Measurements from ENCODE around the gene DNAH2.
"Not testable (repeated sequence)": the region's sequence is repeated elsewhere in the genome, so short reads cannot be mapped to it uniquely, and the experiment has no call there.

Gene DNAH2

DNA sequence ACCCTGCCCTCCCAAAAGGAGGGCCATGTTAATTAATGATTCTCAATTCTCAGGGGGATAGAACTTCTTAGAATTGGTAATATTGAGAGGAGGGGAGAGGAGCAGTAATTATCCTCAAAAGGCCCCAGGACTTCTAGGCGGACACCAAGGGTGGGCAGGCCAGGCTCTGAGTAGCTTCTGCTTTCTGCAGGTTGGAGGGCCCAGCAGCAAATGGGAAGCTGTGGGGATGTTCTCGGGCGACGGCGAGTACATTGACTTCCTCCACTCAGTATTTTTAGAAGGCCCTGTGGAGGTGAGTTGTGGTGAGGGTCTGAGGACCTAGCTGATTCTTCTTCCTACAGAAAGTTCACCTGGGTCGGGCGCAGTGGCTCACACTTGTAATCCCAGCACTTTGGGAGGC, 57.5 kb downstream of the DNAH2 start:
- no peak for DNase-seq (ENCODE audit: low read depth in 3 of 3)

DNA sequence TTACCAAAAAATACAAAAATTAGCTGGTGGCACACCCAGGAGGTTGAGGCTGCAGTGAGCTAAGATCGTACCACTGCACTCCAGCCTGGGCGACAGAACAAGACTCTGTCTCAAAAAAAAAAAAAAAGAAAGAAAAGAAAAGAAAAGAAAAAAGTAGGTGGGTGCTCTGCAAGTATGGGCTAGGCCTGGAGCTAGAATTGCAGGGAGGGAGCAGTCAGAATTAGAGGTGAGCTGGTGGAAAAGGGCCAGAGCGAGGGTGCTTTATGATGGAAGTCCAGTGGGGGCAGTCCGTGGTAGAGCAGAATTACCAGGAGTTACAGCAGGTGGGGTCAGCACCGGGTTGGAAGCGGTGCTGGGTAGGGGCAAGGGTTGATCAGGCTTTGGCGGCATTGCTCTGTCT, 59.5 kb downstream of the DNAH2 start:
- no peak for DNase-seq (ENCODE audit: low read depth in 3 of 3)

DNA sequence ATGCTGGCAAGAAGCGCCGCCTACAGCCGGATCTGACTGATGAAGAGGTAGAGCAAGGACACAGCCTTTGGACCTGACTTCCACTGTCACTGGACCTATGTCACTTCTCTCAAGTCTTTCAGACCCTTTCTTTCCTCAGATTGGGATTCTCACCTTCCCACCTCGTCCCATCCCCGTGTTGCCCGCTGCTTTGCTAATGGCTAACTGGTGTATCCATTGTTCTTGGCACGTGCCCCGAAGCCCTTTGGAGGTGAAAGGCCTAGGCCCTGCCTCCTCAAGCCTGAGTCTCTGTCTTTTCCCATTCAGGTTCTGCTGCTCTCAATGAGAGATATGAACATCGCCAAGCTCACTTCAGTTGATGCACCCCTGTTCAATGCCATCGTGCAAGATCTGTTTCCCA, 63.2 kb downstream of the DNAH2 start:
- no peak for DNase-seq (ENCODE audit: low read depth in 3 of 3)

DNA sequence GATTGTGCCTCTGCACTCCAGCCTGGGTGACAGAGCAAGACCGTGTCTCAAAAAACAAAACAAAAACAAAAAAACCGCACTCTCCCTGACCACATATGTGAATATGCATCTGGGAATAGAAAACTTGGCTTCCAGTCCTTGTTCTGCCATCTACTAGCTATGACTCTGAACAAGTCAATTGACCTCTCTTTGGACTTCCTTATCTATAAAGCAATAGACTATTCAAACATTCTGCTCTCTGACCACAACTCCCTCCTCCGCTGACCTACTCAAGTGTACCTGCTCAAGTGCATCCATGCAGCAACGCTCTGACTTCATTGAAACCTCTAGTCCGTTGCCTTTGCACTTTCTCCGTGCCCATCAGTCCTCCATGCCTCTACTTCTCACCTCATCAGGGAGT, 63.9 kb downstream of the DNAH2 start:
- no peak for DNase-seq (ENCODE audit: low read depth in 3 of 3)

DNA sequence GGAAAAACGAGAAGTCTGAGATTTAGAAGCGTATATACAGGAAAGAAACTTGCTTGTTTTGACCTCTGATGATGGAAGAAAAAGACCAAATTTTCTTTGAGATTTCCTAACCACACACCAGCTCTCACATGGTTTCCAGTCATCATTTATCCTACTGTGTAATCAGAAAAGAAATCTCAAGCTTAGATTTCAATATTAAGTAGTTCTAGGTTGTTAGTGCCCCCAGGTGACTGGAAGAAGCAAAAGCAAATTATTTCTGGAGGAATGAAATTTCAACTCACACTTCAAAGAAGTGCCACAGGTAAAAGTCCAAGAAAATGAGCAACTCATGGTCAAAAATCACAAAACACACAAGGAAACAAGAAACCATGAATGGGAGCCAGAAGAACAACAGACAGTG, 64.7 kb downstream of the DNAH2 start:
- DNase-seq (ENCODE audit: low read depth in 3 of 3), result no peak

DNA sequence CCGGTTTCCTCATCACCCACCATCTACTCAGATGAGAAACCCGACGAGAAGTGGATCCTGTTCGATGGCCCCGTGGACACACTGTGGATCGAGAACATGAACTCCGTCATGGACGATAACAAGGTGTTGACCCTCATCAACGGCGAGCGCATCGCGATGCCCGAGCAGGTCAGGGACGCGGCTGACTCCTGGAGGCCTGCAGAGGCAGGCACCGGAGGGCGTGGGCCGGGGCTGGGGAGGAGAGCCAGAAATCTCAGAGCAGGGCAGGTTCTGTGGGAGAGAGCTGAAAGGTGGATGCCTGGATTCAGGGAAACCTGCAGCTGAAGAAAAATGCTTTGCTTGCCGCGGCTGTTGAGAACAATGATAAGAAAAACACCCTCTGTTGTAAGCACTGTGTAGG, 69.3 kb downstream of the DNAH2 start:
- no peak for DNase-seq (ENCODE audit: low read depth in 3 of 3)

DNA sequence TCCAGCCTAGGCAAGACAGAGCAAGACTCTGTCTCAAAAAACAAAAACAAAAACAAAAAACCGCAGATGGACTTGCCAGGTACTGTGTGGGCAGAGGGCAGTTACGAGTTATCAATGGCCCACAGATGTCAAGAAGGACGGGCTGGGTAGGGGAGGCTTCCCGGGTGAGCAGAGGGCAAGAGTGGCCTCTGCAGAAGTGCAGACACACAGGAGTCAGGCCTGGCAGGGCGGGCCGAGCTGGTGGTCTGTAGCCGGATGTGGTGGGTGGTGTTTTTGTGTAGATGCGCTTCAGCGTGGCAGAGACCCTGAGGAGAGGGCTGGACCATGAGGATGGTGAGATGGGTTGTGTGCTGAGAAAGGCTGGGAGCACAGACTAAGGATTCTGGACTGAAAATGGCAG, 71.6 kb downstream of the DNAH2 start:
- DNase-seq (ENCODE audit: low read depth in 3 of 3), result no peak

DNA sequence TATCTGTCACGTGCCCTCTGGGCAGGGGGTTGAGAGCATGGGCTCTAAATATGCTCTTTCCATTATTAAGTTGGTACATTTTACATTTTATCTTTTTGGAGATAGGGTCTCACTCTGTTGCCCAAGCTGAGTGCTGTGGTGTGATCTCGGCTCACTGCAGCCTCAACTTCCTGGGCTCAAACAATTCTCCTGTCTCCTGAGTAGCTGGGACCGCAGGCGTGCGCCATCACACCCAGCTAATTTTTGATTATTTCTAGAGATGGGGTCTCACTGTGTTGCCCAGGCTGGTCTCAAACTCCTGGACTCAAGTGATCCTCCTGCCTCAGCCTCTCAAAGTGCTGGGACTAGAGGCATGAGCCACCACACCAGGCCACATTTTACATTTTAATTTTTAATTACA, 72.6 kb downstream of the DNAH2 start:
- no peak for DNase-seq (ENCODE audit: low read depth in 3 of 3)

DNA sequence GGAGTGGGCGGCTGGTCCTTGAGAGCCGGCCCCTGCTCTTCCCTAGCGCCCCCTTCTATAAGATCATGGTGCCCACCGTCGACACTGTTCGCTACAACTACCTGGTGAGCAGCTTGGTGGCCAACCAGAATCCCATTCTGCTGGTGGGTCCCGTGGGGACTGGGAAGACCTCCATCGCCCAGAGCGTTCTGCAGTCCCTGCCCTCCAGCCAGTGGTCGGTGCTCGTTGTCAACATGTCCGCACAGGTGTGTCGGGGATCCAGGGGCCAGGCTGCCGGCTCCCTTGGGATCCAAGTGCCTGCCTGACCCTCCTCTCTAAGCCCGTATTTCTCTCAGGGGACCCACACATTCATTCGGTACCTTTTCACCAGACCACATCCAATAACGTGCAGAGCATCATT, 75.1 kb downstream of the DNAH2 start:
- no peak for DNase-seq (ENCODE audit: low read depth in 3 of 3)

DNA sequence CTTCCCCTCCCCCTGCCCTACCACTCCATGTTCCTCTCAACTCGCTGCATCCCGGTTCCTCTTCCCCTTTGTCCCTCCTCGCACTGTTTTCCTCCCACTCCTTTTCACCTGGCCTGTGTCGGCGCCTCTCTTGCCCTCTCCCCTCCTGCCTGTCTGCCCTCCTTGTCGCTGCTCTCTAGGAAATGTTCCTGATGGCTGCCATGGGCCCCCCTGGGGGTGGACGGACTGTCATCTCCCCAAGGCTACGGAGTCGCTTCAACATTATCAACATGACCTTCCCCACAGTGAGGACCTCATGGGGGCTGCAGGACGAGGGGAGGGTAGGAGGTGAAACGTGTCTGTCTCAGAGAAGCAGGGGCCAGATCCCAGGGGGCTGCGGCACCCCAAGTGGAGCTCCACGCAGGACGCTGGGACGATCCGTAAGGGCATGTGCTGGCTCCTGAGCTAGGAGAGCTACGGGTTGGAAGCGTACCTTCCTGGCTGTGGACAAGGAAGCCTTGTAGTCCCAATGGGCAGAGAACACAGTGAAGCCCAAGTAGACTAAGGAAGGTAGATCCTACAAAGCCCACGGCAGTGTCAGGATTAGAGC, 76.6 kb downstream of the DNAH2 start:
- DNase-seq (ENCODE audit: low read depth in 3 of 3), result no peak

DNA sequence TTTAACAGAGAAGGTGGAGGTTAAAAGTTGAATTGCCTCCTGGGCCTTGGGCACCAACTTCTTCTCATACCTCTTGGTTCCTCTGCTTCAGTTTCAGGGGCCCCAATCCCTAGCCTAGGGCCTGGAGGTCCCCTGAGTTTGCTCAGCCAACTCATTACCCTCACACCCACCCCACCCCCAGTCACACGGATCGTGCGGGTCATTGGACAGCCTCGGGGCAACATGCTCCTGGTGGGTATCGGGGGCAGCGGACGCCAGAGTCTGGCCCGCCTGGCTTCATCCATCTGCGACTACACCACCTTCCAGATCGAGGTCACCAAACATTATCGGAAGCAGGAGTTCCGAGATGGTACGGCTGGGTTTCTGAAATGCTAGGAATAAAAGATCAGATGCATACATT, 80.4 kb downstream of the DNAH2 start:
- no peak for DNase-seq (ENCODE audit: low read depth in 3 of 3)

DNA sequence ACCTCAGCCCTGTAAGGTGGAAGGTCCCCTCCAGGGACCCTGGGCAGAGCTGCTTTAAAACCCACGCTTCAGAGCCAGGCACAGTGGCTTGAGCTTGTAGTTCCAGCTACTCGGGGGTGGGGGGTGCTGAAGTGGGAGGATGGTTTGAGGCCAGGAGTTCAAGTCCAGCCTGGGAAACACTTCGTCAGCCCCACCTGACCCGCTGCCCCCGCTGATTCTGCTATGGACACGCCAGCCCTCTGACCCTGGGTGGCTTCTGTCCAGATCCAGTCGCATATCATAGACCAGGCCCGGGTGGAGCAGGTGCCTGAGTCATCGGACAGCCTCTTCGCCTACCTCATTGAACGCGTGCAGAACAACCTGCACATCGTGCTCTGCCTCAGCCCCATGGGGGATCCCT, 81.3 kb downstream of the DNAH2 start:
- no peak for DNase-seq (ENCODE audit: low read depth in 3 of 3)

DNA sequence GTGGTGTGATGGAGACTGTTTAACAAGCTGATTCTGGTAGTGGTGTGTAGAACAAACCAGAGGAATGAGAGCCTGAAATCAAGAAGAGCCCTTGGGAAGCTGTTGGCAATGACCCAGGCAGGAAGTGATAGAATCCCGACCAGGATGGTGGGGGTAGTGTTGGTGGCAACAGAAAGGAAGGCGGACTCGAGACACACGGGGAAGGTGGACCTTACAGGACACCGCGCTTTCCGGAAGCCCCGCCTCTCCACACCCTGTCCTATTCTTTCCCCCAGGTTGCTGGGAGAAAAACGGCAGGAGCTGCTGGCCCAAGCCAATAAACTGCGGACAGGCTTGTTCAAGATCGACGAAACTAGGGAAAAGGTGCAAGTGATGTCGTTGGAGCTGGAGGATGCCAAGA, 86.4 kb downstream of the DNAH2 start:
- no peak for DNase-seq (ENCODE audit: low read depth in 3 of 3)

DNA sequence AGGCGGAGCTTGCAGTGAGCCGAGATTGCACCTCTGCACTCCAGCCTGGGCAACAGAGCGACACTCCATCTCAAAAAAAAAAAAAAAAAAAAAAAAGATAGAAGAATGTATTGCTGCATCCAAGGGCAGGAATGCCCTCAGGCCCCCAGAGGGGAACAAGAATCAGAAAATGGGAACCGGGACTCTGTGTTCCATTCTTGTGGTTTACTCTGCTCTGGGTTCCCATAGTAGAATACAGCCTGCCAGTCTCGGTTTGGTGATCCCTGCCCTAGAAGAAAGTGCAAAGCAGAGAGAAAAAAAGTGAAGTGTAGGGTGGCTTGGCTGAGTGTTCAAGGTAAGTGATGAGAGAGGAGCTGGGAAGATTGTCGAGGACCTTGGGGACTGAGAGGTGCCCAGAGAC, 89.0 kb downstream of the DNAH2 start:
- DNase-seq (ENCODE audit: low read depth in 3 of 3), result no peak

DNA sequence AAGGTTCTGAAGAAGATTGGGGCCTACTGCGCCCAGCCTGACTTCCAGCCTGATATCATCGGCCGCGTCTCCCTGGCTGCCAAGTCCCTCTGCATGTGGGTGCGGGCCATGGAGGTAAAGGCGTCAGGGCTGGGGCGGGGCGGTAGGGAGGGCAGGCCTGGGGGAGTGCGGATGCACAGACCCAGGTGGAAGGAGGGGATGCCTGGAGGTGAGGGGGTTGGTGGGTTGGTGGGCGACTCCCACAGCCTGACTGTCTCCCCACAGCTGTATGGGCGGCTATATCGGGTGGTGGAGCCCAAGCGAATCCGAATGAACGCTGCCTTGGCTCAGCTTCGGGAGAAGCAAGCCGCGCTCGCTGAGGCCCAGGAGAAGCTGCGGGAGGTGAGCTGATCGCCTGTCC, 89.7 kb downstream of the DNAH2 start:
- no peak for DNase-seq (ENCODE audit: low read depth in 3 of 3)

DNA sequence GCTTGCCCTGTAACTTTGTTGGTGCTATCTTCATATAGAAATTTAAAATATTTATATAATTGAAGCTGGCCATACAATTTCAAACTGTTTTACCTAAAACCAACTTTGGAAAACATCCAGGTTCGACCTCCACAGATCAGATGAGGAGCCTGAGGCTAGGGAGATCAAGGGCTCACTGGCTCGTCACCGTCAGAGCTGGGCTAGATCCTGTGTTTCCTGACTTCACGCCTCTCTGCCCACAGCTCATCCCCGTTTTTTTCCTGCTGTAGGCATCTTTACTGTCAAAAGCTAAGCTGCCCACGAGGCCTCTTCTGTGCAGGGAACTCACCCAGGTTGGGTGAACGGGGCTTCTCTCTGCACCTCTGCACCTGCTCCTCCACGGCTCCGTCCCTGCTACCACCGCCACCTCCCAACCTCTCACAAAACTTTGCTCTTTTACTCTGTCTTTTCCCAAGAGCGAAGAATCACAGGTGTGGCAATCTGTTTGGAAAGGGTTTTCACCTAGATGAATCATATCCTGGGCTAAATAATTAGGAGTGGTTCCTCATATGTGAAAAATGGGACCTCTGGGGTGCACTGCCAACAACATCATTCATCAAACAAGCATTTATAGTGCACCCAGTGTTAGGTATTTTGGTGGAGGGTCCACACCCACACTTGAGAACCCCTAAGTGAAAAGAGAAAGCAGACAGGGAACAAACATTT, 91.7 kb downstream of the DNAH2 start:
- no peak for DNase-seq (ENCODE audit: low read depth in 3 of 3)

DNA sequence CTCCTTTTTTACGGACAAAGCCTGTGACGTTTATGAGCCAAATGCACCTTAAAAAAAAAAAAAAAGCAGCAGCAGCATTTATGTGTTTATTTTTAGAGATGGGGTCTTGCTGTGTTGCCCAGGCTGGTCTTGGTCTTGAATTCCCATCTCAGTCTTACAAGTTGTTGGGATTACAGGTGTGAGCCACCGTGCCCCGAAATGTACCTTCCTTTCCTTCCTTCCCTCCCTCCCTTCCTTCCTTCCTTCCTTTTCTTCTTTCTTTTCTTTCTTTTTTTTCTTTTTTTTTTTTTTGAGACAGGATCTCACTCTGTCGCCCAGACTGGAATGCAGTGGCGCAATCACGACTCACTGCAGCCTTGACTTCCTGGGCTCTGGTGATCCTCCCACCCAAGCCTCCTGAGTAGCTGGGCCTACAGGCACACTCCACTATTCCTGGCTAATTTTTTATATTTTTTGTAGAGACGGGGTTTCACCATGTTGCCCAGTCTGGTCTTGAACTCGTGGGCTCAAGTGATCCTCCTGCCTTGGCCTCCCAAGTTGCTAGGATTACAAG, 92.3 kb downstream of the DNAH2 start:
- DNase-seq (ENCODE audit: low read depth in 3 of 3), result not testable (repeated sequence)

DNA sequence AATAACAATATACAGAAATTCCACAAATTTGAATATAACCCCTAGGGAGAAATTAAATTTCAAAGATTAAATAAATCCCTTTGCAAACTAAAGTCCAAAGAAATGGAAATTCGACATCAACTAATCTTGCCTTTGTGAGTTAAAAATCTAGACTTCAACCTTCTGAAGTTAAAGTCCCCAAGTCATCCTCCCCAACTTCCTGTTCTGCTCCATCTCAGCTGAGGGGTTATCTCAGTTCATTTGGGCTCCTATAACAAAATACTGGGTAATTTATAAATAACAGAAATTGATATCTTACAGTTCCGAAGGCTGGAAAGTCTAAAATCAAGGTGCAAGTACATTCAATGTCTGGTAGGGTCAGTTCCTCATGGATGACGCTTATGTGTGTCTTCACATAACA, 93.7 kb downstream of the DNAH2 start:
- no peak for DNase-seq (ENCODE audit: low read depth in 3 of 3)

DNA sequence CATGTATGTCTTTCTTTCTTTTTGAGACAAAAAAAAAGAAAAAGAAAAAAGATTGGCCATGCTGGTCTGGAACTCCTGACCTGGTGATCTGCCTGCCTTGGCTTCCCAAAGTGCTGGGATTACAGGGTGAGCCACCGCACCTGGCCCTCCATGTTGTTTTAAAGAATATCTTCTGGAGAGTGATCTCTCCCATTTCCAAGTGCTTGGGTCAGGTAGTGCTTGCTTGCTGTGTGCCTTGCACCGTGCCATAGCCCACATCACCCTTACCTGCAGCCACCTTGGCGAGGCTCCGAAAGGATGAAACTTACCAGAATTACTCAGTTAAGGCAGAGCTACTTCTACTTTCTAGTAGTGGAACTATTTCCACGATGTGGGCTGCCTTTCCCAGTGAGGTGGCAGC, 97.4 kb downstream of the DNAH2 start:
- no peak for DNase-seq (ENCODE audit: low read depth in 3 of 3)

DNA sequence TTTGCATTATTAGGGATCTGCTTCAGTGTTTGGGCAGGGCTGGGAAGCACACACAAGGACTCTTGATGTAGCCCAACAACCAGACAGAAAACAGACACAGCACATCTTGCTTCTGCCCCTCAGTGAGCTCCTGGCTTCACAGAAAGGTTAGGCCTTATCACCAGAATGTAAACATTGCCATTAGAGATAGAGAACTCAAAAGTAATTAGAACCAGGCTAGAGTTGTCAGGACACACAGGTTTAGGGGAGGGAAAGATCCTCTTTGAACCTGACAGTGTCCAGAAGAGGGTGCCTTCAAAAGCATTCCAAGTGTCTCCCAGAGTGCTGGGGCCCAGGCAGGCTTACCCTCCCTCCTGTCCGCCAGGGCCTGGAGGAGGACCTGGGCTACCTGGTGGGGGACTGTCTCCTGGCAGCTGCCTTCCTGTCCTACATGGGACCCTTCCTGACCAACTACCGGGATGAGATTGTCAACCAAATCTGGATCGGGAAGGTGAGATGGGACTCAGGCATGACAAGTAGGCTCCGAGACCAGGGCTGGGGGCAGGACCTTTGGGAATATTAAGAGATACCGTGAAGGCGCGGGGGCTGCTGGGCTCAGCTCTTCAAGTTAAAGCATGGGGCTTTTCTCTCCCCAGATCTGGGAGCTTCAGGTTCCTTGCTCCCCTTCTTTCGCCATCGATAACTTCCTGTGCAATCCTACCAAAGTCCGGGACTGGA, 99.5 kb downstream of the DNAH2 start:
- DNase-seq (ENCODE audit: low read depth in 3 of 3), result no peak

DNA sequence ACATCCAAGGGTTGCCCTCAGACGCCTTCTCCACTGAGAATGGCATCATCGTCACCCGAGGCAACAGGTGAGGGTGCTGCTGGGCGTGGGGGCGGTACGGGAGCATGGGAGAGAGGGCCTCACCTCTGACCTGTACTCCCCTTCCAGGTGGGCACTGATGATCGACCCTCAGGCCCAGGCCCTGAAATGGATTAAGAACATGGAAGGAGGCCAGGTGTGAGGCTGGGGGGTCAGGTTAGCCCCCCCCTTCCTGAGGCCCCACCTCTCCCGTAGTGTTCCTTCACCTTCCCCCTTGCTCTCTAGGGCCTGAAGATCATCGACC, 100.1 kb downstream of the DNAH2 start:
- DNase-seq (ENCODE audit: low read depth in 3 of 3), result no peak

DNA sequence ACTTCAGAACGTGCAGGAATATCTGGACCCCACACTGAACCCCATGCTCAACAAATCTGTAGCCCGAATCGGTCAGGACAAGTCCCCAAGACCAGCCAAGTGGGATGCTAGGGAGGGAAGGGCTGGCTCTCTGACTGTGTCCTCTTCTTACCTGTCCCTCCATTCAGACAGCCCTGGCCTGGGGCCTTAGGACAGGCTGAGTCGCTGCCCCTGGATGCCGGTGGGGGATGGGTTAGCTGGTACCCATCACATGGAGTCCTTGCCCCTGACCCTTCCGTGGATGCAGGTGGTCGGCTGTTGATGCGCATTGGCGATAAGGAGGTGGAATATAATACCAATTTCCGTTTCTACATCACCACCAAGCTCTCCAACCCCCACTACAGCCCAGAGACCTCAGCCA, 100.5 kb downstream of the DNAH2 start:
- DNase-seq (ENCODE audit: low read depth in 3 of 3), result no peak

All from stimulated activated CD4-positive, alpha-beta T cell treated with anti-CD3 and anti-CD28 coated beads, TNF-alpha, amount 100 ng/mL, for 48 hours (primary cell).